Keratinocyte (primary cell): Measurements from ENCODE around the gene APP.

Experiments used
- CTCF ChIP-seq, 3 experiments: IDR thresholded peaks in 1 of 3; conservative IDR thresholded peaks in 1 of 3; optimal IDR thresholded peaks in 1 of 3; 2 replicates in 2 of 3; 3 replicates in 1 of 3; pipeline versions ENCODE3 to v1.5.1; 2011; ENCODE audit warnings: low read length in 3 of 3, mild to moderate bottlenecking in 3 of 3, moderate library complexity in 2 of 3, control low read depth in 1 of 3, inconsistent platforms in 1 of 3; ENCODE audit not compliant: insufficient read depth in 2 of 3; ENCODE audit errors: extremely low read depth in 1 of 3
- EZH2 ChIP-seq: IDR thresholded peaks from one replicate; pipeline ENCODE4 v1.6.1; 2012; ENCODE audit warnings: inconsistent platforms, mild to moderate bottlenecking, low read length, moderate library complexity

GRCh38 chr21:25863031-25863430, 307.5 kb downstream of the APP start:
- TF ChIP-seq CTCF (optimal IDR thresholded peaks at IDR 0.05 in 1 of 3, IDR thresholded peaks at IDR 0.05 in 1 of 3, conservative IDR thresholded peaks at IDR 0.05 in 1 of 3; ENCODE audit: extremely low read depth in 1 of 3, insufficient read depth in 2 of 3, low read length in 3 of 3): no peak
- TF ChIP-seq EZH2: no peak
